Subcutaneous abdominal adipose tissue (tissue), 5 donors: ENCODE data around the gene GALNT18.

Experiments
- H3K27ac ChIP-seq: one replicate; pipeline ENCODE4 v1.7.0; 2013; ENCODE audit warnings: low read depth, mild to moderate bottlenecking, inconsistent platforms, low read length, moderate library complexity
- H3K27me3 ChIP-seq, 5 donors: one replicate each; pipeline ENCODE4 v1.7.0; 2013; ENCODE audit warnings: low read length in 5 of 5, inconsistent platforms in 1 of 5; ENCODE audit not compliant: control insufficient read depth in 5 of 5, insufficient read depth in 4 of 5
- H3K36me3 ChIP-seq, 5 donors: one replicate each; pipeline ENCODE4 v1.7.0; 2013; ENCODE audit warnings: low read length in 5 of 5; ENCODE audit not compliant: control insufficient read depth in 5 of 5, insufficient read depth in 5 of 5
- H3K4me1 ChIP-seq, 5 donors: one replicate each; pipeline ENCODE4 v1.7.0; 2013; ENCODE audit warnings: low read length in 5 of 5, mild to moderate bottlenecking in 3 of 5, moderate library complexity in 1 of 5; ENCODE audit not compliant: control insufficient read depth in 5 of 5, insufficient read depth in 5 of 5
- H3K4me3 ChIP-seq, 5 donors: one replicate each; pipeline ENCODE4 v1.7.0; 2013; ENCODE audit warnings: low read length in 5 of 5, low read depth in 1 of 5
- H3K9ac ChIP-seq, 5 donors: one replicate each; pipeline ENCODE4 v1.7.0; 2013; ENCODE audit warnings: low read length in 5 of 5, mild to moderate bottlenecking in 4 of 5, moderate library complexity in 3 of 5
- H3K9me3 ChIP-seq, 5 donors: one replicate each; pipeline ENCODE4 v1.7.0; 2013; ENCODE audit warnings: low read length in 5 of 5; ENCODE audit not compliant: control insufficient read depth in 5 of 5
- donor health status: healthy.
- donor health status: healthy.
- donor health status: healthy.
- donor health status: healthy.
- donor health status: healthy.

Gene GALNT18

DNA sequence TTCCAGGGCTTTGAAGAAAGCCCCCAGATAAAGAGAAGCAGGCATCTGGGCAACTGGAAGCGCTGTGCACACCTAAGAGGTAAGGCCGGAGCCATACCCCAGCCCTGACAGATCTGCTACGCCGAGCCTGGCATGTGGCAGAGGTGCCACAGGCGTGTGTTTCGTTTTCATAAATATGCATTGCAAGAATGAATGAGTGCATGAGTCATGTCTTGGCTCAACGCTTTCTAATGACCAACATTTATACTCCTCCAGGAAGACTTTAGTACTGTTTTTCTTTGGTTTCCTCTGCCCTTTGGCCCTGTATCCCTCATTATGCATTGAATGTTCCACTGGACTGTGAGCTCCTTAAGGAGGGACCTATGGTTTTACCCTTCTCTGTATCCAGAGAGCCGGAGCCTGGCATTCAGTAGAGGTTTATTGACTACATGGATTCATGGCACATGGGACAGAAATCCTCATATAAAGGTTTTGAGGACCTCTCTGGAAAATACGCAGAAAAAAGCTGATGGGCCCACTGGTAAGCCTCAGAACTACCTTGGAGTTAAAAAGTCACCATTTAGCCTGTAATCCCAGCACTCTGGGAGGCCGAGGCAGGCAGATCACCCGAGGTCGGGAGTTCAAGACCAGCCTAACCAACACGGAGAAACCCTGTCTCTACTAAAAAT lies 229.9 kb downstream of the GALNT18 start:
- Histone ChIP-seq H3K27ac (no peak overlapping the region), H3K4me3 (no peak overlapping the region), H3K27me3 (peaks cover 0 to 7% (median 0%) of the 10 kb centered on the region in 5 donors), H3K9me3 (no peaks in the 10 kb centered on the region), H3K4me1 (peaks cover 3 to 16% (median 6%) of the 10 kb centered on the region in 5 donors), H3K9ac (no peak overlapping the region), H3K36me3 (no peaks in the 10 kb centered on the region)

DNA sequence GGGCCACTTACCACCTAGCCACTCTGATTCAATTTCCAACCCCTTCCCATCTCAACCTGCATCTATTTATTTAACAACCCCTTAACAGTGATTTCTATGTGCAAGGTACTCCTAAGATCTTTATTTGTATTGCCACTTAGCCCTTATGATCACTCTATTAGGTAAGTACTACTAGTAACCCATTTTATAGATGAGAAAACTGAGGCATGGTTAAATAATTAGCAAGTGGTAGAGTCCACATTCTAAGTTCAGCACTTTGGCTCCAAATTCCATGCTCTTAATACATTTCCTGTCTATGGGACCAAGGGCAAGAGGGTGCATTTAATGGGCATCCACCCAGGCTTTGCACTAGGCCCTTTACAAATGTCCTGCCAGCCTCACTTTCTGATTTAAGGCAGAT lies 230.6 kb downstream of the GALNT18 start:
- no peaks in the 10 kb centered on the region for H3K36me3 ChIP-seq
- peaks cover 0 to 4% (median 0%) of the 10 kb centered on the region in 5 donors for H3K27me3 ChIP-seq
- peaks cover 3 to 16% (median 6%) of the 10 kb centered on the region in 5 donors for H3K4me1 ChIP-seq
- H3K27ac ChIP-seq, result no peak overlapping the region
- H3K9ac ChIP-seq, result no peak overlapping the region
- H3K4me3 ChIP-seq, result no peak overlapping the region
- H3K9me3 ChIP-seq, result no peaks in the 10 kb centered on the region

DNA sequence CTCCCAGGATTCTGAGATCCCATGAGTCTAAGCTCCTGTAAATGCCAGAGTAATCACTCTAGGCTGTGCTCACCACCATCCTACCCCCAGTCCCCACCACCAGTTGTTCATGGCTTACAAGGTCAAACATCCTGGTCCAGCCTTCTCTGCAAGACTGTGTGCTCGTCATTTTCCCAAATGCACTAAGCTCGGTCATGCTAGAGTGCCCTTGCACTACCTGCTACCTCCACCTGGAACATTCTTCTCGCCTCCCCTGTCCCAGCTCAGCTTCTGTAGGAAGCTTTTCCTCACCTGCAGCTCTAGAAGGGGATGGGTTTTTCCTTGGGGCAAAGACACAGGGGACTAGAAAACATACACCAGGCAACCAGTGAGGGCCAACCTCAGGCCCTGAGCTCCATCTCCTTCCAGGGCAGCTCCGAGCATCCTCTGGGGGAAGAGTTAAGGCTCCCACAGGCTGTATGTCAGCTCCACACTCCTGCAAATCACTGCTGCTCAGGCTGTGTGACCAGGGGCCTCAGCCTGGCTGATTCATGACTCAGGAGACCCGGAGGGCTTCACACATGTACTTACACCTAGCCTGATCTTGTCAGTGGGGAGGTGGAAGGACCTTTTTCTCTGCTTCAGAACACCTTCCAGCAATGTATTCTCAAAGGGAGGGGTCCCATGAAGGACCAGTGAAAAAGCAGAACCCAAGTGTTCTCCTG lies 231.6 kb downstream of the GALNT18 start:
- no peaks in the 10 kb centered on the region for H3K9me3 ChIP-seq
- H3K4me3 ChIP-seq, result no peak overlapping the region
- peaks cover 3 to 16% (median 6%) of the 10 kb centered on the region in 5 donors for H3K4me1 ChIP-seq
- no peak overlapping the region for H3K27ac ChIP-seq
- no peaks in the 10 kb centered on the region for H3K36me3 ChIP-seq
- H3K27me3 ChIP-seq, result peaks cover 0 to 4% (median 0%) of the 10 kb centered on the region in 5 donors
- no peak overlapping the region for H3K9ac ChIP-seq

DNA sequence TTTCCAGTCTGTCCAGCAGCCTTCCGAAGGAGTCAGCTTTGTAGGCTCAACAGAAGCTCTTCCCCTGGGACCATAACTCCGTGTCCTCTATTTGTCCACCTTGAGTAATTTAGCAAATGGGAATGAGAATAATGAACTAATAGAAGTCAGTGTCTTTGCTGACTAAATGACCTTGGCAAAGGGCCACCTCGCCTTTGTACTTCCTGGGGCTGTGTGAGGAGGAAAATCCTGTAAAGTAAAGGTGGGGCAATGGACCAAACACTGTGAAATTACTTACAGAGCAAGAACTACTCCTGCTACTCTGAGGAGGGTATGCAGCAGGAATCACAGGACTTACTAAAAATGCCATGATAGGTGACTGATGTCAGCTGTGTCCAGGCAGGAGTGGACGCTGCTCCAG lies 232.6 kb downstream of the GALNT18 start:
- no peaks in the 10 kb centered on the region for H3K9me3 ChIP-seq
- H3K27ac ChIP-seq, result no peak overlapping the region
- no peak overlapping the region for H3K4me3 ChIP-seq
- no peaks in the 10 kb centered on the region for H3K36me3 ChIP-seq
- peaks cover 3 to 16% (median 6%) of the 10 kb centered on the region in 5 donors for H3K4me1 ChIP-seq
- no peaks in the 10 kb centered on the region for H3K27me3 ChIP-seq
- H3K9ac ChIP-seq, result no peak overlapping the region

DNA sequence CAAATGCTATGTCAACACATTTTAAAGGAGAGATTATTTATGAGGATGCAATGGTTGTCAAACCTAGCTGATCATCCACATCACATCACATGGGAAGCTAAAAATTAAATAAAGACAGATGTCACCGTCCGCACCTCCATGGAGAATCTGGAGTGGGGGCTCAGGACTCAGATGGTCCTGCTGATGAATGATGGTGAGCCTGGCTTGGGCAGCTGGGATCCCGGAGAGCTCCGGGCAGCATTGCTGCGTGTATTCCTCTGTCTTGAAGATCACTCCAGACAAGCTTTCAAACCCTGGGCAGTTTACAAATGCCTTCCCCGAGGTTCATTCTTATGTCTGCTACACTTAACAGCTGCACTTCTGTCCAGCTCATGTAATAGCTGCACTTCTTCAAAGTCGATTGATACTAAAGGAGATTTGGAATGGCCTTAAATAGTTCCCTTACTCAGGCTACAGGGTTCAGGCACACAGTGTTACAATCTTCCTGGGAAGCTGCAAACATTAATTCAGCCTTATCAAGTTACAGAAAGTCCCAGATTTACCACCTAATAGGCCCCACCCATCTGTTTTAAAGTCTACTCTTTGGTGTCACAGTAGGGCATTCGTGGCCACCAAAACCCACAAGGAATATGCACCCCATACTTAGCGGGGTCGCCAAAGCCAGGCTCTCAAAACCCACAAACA lies 234.0 kb downstream of the GALNT18 start:
- Histone ChIP-seq H3K27me3 (no peaks in the 10 kb centered on the region), H3K27ac (no peak overlapping the region), H3K36me3 (no peaks in the 10 kb centered on the region), H3K4me1 (peaks cover 3 to 16% (median 7%) of the 10 kb centered on the region in 5 donors), H3K9ac (no peak overlapping the region), H3K4me3 (no peak overlapping the region), H3K9me3 (no peaks in the 10 kb centered on the region)

DNA sequence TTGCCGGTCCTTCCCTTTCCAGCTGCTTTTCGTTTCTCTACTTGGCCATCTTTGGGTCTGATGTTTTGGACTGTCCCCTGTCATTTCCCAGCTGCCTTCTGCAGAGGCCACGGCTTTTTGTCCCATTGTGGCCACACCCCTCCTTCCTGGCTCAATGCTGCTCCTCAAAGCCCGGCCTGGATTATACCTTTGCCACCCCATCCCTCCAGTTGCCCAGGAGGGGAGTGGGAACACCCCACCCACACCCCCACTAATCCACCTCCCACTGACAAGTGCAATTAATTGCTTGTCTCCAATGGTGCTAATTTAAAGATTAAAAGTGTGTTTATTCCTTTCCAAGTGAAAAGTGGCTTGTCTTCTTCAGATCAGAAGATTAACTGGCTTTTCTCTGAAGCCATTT lies 234.6 kb downstream of the GALNT18 start:
- no peak overlapping the region for H3K4me3 ChIP-seq
- peaks cover 3 to 17% (median 7%) of the 10 kb centered on the region in 5 donors for H3K4me1 ChIP-seq
- no peak overlapping the region for H3K9ac ChIP-seq
- no peaks in the 10 kb centered on the region for H3K9me3 ChIP-seq
- H3K27me3 ChIP-seq, result no peaks in the 10 kb centered on the region
- H3K36me3 ChIP-seq, result no peaks in the 10 kb centered on the region
- no peak overlapping the region for H3K27ac ChIP-seq

DNA sequence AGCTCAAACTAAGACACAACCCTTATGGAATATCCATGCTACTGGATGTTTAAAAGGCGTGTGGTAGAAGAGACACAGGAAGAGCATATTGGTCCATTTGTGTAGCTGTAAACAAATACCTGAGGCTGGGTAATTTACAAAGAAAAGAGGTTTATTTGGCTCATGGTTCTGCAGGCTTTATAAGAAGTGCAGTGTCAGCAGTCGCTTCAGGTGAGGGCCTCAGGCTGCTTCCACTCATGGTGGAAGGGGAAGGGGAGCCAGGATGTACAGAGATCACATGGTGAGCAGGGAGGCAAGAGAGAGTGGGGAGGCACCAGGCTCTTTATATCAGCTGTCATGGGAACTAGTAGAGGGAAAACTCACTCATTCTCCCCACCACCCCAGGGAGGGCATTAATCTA lies 237.0 kb downstream of the GALNT18 start:
- Histone ChIP-seq H3K27me3 (no peaks in the 10 kb centered on the region), H3K9me3 (no peaks in the 10 kb centered on the region), H3K4me1 (peaks cover 0 to 17% (median 4%) of the 10 kb centered on the region in 5 donors), H3K27ac (no peak overlapping the region), H3K4me3 (no peak overlapping the region), H3K36me3 (no peaks in the 10 kb centered on the region), H3K9ac (no peak overlapping the region)

DNA sequence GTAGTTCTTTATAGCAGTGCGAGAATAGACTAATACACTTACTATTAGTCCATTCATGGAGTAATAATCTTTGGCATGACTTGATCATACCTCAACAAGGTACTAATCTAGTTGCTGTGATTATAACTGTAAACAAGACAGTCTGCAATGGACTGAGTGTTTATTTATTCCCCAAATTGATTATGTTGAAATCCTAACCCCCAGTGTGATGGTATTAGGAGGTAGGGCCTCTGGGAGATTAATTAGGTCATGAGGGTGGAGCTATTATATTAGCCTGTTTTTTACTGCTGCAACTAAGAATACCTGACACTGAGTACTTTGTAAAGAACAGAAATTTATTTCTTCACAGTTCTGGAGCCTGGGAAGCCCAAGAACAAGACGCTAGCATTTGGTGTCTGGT lies 237.8 kb downstream of the GALNT18 start:
- Histone ChIP-seq H3K27ac (no peak overlapping the region), H3K9ac (no peak overlapping the region), H3K9me3 (no peaks in the 10 kb centered on the region)

DNA sequence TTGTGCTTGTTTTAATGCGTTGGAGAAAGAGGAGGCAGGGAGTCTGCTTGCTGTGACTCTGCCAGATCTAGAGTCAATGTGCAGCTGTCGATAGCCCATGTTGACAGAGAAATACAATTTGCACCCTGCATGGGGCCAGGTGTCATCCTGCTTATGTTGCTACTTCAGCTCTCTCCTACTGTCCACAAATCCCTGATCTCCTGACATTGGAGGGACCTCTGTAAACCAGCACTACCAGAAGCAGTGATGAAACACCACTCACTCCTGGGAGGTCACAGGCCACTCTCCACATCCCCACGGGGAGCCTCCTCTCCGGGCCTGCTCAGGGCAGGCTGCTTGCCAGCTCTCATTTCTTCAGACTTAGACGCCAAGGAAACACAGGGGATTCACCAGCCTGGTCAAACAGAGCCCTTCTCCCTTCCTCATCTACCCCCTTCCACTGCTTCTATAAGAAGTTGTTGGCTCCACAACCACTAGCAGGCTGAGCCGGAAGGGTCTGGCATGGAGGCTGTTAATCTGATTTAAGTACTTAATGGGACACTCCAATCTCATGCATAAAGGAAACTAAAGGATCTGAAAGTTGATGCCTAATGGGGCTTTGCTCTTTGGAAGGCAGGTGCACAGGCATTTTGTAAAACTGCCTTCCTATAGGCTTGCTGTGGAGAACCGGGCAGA lies 238.8 kb downstream of the GALNT18 start:
- peaks cover 0 to 9% (median 4%) of the 10 kb centered on the region in 5 donors for H3K4me1 ChIP-seq
- no peaks in the 10 kb centered on the region for H3K9me3 ChIP-seq
- no peak overlapping the region for H3K4me3 ChIP-seq
- no peaks in the 10 kb centered on the region for H3K27me3 ChIP-seq
- peaks cover 0 to 5% (median 0%) of the 10 kb centered on the region in 5 donors for H3K36me3 ChIP-seq
- H3K9ac ChIP-seq, result no peak overlapping the region
- H3K27ac ChIP-seq, result no peak overlapping the region

More for the DNA sequence above, 237.8 kb downstream of the GALNT18 start:
- Histone ChIP-seq H3K4me3 (no peak overlapping the region), H3K4me1 (peaks cover 0 to 9% (median 4%) of the 10 kb centered on the region in 5 donors), H3K27me3 (no peaks in the 10 kb centered on the region), H3K36me3 (no peaks in the 10 kb centered on the region)
